Activated naive CD8-positive, alpha-beta T cell (primary cell): ENCODE results near the gene DIP2A.

Experiments
- H3K27ac Mint-ChIP-seq: one replicate; pipeline ENCODE4 v1.8.0; 2021; ENCODE audit warnings: mixed read lengths
- H3K27me3 Mint-ChIP-seq: one replicate; pipeline ENCODE4 v1.8.0; 2021; ENCODE audit warnings: mixed read lengths
- H3K36me3 Mint-ChIP-seq: one replicate; pipeline ENCODE4 v1.8.0; 2021; ENCODE audit warnings: mixed read lengths
- H3K4me1 Mint-ChIP-seq: one replicate; pipeline ENCODE4 v1.8.0; 2021; ENCODE audit warnings: low read depth, mixed read lengths
- H3K4me3 Mint-ChIP-seq: one replicate; pipeline ENCODE4 v1.8.0; 2021; ENCODE audit warnings: mild to moderate bottlenecking, mixed read lengths
- H3K9me3 Mint-ChIP-seq: one replicate; pipeline ENCODE4 v1.8.0; 2021; ENCODE audit warnings: low read depth, mixed read lengths

The DIP2A gene

GRCh38 chr21:46538851-46539666 lies 80.4 kb downstream of the DIP2A start:
- no peaks in the 10 kb centered on the region for H3K27me3 Mint-ChIP-seq
- H3K4me1 Mint-ChIP-seq, result peaks cover 80% of the 10 kb centered on the region
- peaks cover 12% of the 10 kb centered on the region for H3K36me3 Mint-ChIP-seq
- no peak overlapping the region for H3K4me3 Mint-ChIP-seq
- H3K9me3 Mint-ChIP-seq, result no peaks in the 10 kb centered on the region
- no peak overlapping the region for H3K27ac Mint-ChIP-seq

GRCh38 chr21:46540087-46540710 lies 81.5 kb downstream of the DIP2A start:
- Mint-ChIP-seq H3K27me3 (no peaks in the 10 kb centered on the region), H3K4me3 (peak overlapping the region; percentile 1), H3K36me3 (peaks cover 16% of the 10 kb centered on the region), H3K9me3 (no peaks in the 10 kb centered on the region), H3K27ac (peak overlapping the region; percentile 75), H3K4me1 (peaks cover 84% of the 10 kb centered on the region)

GRCh38 chr21:46542588-46543124 lies 84.0 kb downstream of the DIP2A start:
- H3K27me3 Mint-ChIP-seq, result no peaks in the 10 kb centered on the region
- H3K9me3 Mint-ChIP-seq, result no peaks in the 10 kb centered on the region
- H3K36me3 Mint-ChIP-seq, result peaks cover 15% of the 10 kb centered on the region
- no peak overlapping the region for H3K4me3 Mint-ChIP-seq
- peaks cover 73% of the 10 kb centered on the region for H3K4me1 Mint-ChIP-seq
- peak overlapping the region; percentile 43 for H3K27ac Mint-ChIP-seq

- H3K36me3 Mint-ChIP-seq, result peaks cover 17% of the 10 kb centered on the region
- H3K4me3 Mint-ChIP-seq, result peak overlapping the region; percentile 18
- H3K4me1 Mint-ChIP-seq, result peaks cover 72% of the 10 kb centered on the region
- peak overlapping the region; percentile 91 for H3K27ac Mint-ChIP-seq
- H3K27me3 Mint-ChIP-seq, result no peaks in the 10 kb centered on the region
- H3K9me3 Mint-ChIP-seq, result peaks cover 1% of the 10 kb centered on the region
Observed at GRCh38 chr21:46543306-46543705, 84.6 kb downstream of the DIP2A start.

GRCh38 chr21:46544003-46544402 lies 85.3 kb downstream of the DIP2A start:
- H3K9me3 Mint-ChIP-seq, result peaks cover 4% of the 10 kb centered on the region
- H3K36me3 Mint-ChIP-seq, result peaks cover 20% of the 10 kb centered on the region
- peaks cover 75% of the 10 kb centered on the region for H3K4me1 Mint-ChIP-seq
- peak overlapping the region; percentile 91 for H3K27ac Mint-ChIP-seq
- no peaks in the 10 kb centered on the region for H3K27me3 Mint-ChIP-seq
- H3K4me3 Mint-ChIP-seq, result peak overlapping the region; percentile 21

- Mint-ChIP-seq H3K27me3 (no peaks in the 10 kb centered on the region), H3K27ac (peak overlapping the region; percentile 91), H3K9me3 (peaks cover 4% of the 10 kb centered on the region), H3K4me3 (peak overlapping the region; percentile 63), H3K36me3 (peaks cover 18% of the 10 kb centered on the region), H3K4me1 (peaks cover 72% of the 10 kb centered on the region)
Observed at GRCh38 chr21:46544824-46545223, 86.1 kb downstream of the DIP2A start.

GRCh38 chr21:46545363-46545762 lies 86.7 kb downstream of the DIP2A start:
- Mint-ChIP-seq H3K36me3 (peaks cover 21% of the 10 kb centered on the region), H3K9me3 (peaks cover 4% of the 10 kb centered on the region), H3K27ac (peak overlapping the region; percentile 91), H3K4me1 (peaks cover 71% of the 10 kb centered on the region), H3K27me3 (no peaks in the 10 kb centered on the region), H3K4me3 (peak overlapping the region; percentile 63)

- Mint-ChIP-seq H3K9me3 (peaks cover 4% of the 10 kb centered on the region), H3K4me1 (peaks cover 73% of the 10 kb centered on the region), H3K4me3 (no peak overlapping the region), H3K27me3 (no peaks in the 10 kb centered on the region), H3K27ac (no peak overlapping the region), H3K36me3 (peaks cover 21% of the 10 kb centered on the region)
Observed at GRCh38 chr21:46545911-46546310, 87.2 kb downstream of the DIP2A start.

GRCh38 chr21:46546799-46547198 lies 88.1 kb downstream of the DIP2A start:
- H3K9me3 Mint-ChIP-seq, result peaks cover 4% of the 10 kb centered on the region
- no peaks in the 10 kb centered on the region for H3K27me3 Mint-ChIP-seq
- H3K4me1 Mint-ChIP-seq, result peaks cover 73% of the 10 kb centered on the region
- no peak overlapping the region for H3K4me3 Mint-ChIP-seq
- peaks cover 21% of the 10 kb centered on the region for H3K36me3 Mint-ChIP-seq
- no peak overlapping the region for H3K27ac Mint-ChIP-seq

GRCh38 chr21:46549650-46550049 lies 91.0 kb downstream of the DIP2A start:
- H3K27me3 Mint-ChIP-seq, result no peaks in the 10 kb centered on the region
- peak overlapping the region; percentile 46 for H3K27ac Mint-ChIP-seq
- no peak overlapping the region for H3K4me3 Mint-ChIP-seq
- H3K36me3 Mint-ChIP-seq, result peaks cover 21% of the 10 kb centered on the region
- peaks cover 4% of the 10 kb centered on the region for H3K9me3 Mint-ChIP-seq
- H3K4me1 Mint-ChIP-seq, result peaks cover 74% of the 10 kb centered on the region

GRCh38 chr21:46550116-46550941 lies 91.6 kb downstream of the DIP2A start:
- H3K36me3 Mint-ChIP-seq, result peaks cover 16% of the 10 kb centered on the region
- H3K4me1 Mint-ChIP-seq, result peaks cover 73% of the 10 kb centered on the region
- peak overlapping the region; percentile 33 for H3K4me3 Mint-ChIP-seq

GRCh38 chr21:46551636-46552241 lies 93.0 kb downstream of the DIP2A start:
- no peaks in the 10 kb centered on the region for H3K27me3 Mint-ChIP-seq
- H3K4me3 Mint-ChIP-seq, result peak overlapping the region; percentile 77
- H3K27ac Mint-ChIP-seq, result peak overlapping the region; percentile 93
- peaks cover 4% of the 10 kb centered on the region for H3K9me3 Mint-ChIP-seq
- H3K36me3 Mint-ChIP-seq, result peaks cover 15% of the 10 kb centered on the region
- peaks cover 79% of the 10 kb centered on the region for H3K4me1 Mint-ChIP-seq

More at GRCh38 chr21:46550116-46550941, 91.6 kb downstream of the DIP2A start:
- Mint-ChIP-seq H3K27ac (peak overlapping the region; percentile 93), H3K27me3 (no peaks in the 10 kb centered on the region), H3K9me3 (peaks cover 4% of the 10 kb centered on the region)

- Mint-ChIP-seq H3K27me3 (no peaks in the 10 kb centered on the region), H3K9me3 (peaks cover 4% of the 10 kb centered on the region), H3K27ac (peak overlapping the region; percentile 93), H3K4me1 (peaks cover 85% of the 10 kb centered on the region), H3K4me3 (peak overlapping the region; percentile 64), H3K36me3 (peaks cover 12% of the 10 kb centered on the region)
Observed at GRCh38 chr21:46552274-46552673, 93.6 kb downstream of the DIP2A start.

GRCh38 chr21:46552865-46553379 lies 94.2 kb downstream of the DIP2A start:
- Mint-ChIP-seq H3K4me3 (peak overlapping the region; percentile 64), H3K27me3 (no peaks in the 10 kb centered on the region), H3K36me3 (peaks cover 10% of the 10 kb centered on the region), H3K27ac (peak overlapping the region; percentile 93), H3K9me3 (peaks cover 4% of the 10 kb centered on the region), H3K4me1 (peaks cover 86% of the 10 kb centered on the region)
